ENCODE data around the gene KIF22. TPM values are rescaled to one million over a fixed set of nuclear protein-coding genes. Genes with fewer than 3 reads are reported as not detected.
"Not testable (repeated sequence)": the region's sequence is repeated elsewhere in the genome, so short reads cannot be mapped to it uniquely, and the experiment has no call there.

Gene KIF22
- total and polyA plus RNA-seq, 5 donors = 19.0 to 89.6 (median 48.2) TPM

GRCh38 chr16:29767062-29767461 lies 23.5 kb upstream of the KIF22 start:
- WGBS = 89% methylated on average over 3 of the region's 3 CpGs
- no peak overlapping the region for H3K4me3 ChIP-seq (ENCODE audit: low read length)

GRCh38 chr16:29769507-29769906 lies 21.0 kb upstream of the KIF22 start:
- H3K27ac ChIP-seq (ENCODE audit: low read length) = no peak overlapping the region
- H3K27me3 ChIP-seq (ENCODE audit: control insufficient read depth, insufficient read depth) = no peaks in the 10 kb centered on the region
- DNase-seq (no peak), ATAC-seq (no peak)
- H3K4me1 ChIP-seq (ENCODE audit: control insufficient read depth, insufficient read depth, low read length) = no peaks in the 10 kb centered on the region
- H3K9me3 ChIP-seq (ENCODE audit: control insufficient read depth, low read length) = no peaks in the 10 kb centered on the region
- intact Hi-C loops (cut with DNase I) = no loop called here
- H3K4me3 ChIP-seq (ENCODE audit: low read length) = no peak overlapping the region
- 82% methylated on average over 2 of the region's 2 CpGs for WGBS

More at GRCh38 chr16:29767062-29767461, 23.5 kb upstream of the KIF22 start:
- intact Hi-C loops (cut with DNase I) = no loop called here
- Histone ChIP-seq H3K4me1 (ENCODE audit: control insufficient read depth, insufficient read depth, low read length) (no peaks in the 10 kb centered on the region), H3K27me3 (ENCODE audit: control insufficient read depth, insufficient read depth) (no peaks in the 10 kb centered on the region), H3K9me3 (ENCODE audit: control insufficient read depth, low read length) (no peaks in the 10 kb centered on the region), H3K27ac (ENCODE audit: low read length) (no peak overlapping the region)
- DNase-seq = no peak
- no peak for ATAC-seq

DNA sequence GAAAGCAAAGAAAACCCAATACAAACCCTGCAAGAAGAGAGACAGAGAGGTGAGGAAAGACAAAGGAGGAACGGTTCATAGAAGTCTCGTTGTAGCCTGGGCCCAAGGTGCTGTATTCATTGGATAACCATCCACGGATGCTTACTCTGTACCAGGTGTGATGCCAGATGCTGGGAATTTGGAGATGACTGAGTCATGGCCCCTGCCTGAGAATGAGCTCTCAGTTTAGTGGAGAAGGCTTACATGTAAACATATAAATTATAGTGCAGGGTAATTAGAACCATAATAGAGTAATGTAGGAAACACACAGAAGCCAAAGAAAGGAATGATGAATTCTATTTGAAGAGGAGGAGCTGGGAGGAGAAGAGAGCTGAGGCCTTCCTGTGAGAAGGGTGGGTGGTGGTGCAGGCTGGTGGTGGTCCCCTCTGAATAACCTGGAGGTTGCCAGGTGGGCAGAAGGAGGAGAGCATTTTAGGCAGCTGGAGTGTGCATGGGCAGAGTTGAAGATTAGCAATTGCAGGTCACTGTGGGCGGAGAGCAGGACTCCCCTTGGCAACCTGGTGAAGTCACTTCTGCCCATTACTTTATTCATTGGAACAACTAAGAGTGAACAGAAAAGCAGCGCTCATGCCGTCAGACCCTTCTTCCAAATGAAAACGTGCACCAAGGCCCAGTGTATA lies 20.2 kb upstream of the KIF22 start:
- Histone ChIP-seq H3K27ac (ENCODE audit: low read length) (no peak overlapping the region), H3K9me3 (ENCODE audit: control insufficient read depth, low read length) (no peaks in the 10 kb centered on the region), H3K4me1 (ENCODE audit: control insufficient read depth, insufficient read depth, low read length) (no peaks in the 10 kb centered on the region), H3K27me3 (ENCODE audit: control insufficient read depth, insufficient read depth) (no peaks in the 10 kb centered on the region), H3K4me3 (ENCODE audit: low read length) (no peak overlapping the region)
- WGBS = 71% methylated on average over 7 of the region's 7 CpGs
- intact Hi-C loops (cut with DNase I) = no loop called here
- ATAC-seq = no peak
- DNase-seq = no peak

- WGBS = 82% methylated on average over 7 of the region's 7 CpGs
Observed at GRCh38 chr16:29772330-29772729, 18.2 kb upstream of the KIF22 start.

GRCh38 chr16:29774730-29775129 lies 15.8 kb upstream of the KIF22 start:
- no peaks in the 10 kb centered on the region for H3K27me3 ChIP-seq (ENCODE audit: control insufficient read depth, insufficient read depth)
- no peak for ATAC-seq
- no peaks in the 10 kb centered on the region for H3K4me1 ChIP-seq (ENCODE audit: control insufficient read depth, insufficient read depth, low read length)
- H3K27ac ChIP-seq (ENCODE audit: low read length) = no peak overlapping the region
- H3K4me3 ChIP-seq (ENCODE audit: low read length) = no peak overlapping the region
- WGBS = 86% methylated on average over 5 of the region's 5 CpGs
- DNase-seq = no peak
- H3K9me3 ChIP-seq (ENCODE audit: control insufficient read depth, low read length) = no peaks in the 10 kb centered on the region
- intact Hi-C loops (cut with DNase I) = no loop called here

More at GRCh38 chr16:29772330-29772729, 18.2 kb upstream of the KIF22 start:
- intact Hi-C loops (cut with DNase I); H3K27ac ChIP-seq (ENCODE audit: low read length); H3K9me3 ChIP-seq (ENCODE audit: control insufficient read depth, low read length); H3K4me1 ChIP-seq (ENCODE audit: control insufficient read depth, insufficient read depth, low read length); H3K27me3 ChIP-seq (ENCODE audit: control insufficient read depth, insufficient read depth); H3K4me3 ChIP-seq (ENCODE audit: low read length): not testable (repeated sequence)
- ATAC-seq = peak in 1 of 2 donors; percentile 62
- peak in 1 of 3 donors; percentile 70 for DNase-seq

DNA sequence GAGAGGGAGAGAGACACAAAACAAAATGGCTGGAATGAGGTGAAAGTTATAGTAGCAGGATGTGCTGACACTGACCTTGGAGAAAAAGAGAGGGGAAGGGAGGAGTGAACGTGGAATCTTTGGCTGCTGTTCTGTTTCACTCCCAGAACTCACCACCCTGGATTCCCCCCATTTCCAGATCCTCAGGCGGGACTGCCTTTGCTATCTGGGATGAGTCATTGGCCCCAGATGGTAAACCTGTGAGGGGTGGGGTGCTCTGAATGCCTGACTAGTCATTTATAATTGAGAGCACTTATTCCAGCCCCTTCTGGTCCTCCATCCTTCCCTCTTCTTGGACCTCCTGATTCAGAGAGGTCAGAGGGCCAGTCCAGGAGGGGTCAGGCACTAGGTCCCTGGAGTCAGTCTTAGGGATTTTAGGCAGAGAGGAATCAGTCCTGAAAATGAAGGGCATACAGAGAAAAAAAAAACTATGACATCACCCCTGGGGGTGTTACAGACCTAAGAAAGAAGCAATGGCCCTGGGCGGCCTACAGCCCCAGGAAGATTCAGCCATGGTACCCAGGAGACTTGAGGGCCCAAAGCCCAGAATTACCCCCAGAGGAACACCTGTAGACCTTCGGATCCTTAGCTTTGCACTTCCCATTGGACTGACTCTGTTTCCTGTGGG lies 14.7 kb upstream of the KIF22 start:
- intact Hi-C loops (cut with DNase I) = no loop called here

DNA sequence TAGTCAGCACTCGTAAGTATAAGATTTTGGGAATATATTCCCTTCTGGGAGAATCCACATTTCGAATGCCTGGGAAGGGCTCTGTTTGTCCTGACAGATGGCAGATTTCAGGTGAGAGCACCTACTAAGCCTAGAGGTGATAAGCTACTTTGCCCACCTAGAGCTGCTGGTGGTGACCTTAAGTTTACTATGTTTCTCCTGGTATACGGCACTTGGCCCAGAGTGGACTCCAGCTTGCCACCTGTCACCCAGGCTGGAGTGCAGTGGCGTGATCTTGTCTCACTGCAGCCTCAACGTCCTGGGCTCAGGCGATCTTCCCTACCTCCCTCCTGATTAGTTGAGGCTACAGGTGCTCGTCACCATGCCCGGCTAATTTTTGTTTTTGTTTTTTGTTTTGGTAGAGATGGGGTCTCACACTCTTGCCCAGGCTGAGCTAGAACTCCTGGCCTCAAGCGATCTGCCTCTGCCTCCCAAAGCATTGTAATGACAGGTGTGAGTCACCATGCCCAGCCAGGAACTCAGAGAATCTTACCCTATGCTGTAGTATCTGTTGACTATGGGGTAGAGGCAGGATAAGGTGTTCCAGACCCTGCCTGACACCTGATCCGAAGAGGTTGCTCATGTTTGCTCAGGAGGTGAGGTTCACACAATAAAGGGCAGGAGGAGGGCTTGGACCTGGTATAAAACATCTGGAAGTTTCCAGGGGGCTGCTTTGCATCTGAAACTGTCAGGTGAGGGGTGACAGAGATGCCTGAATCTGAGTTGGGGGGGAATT lies 12.8 kb upstream of the KIF22 start, which contains the start of gene ZG16:
Gene ZG16 (plus strand): TSS at position 681 of the 775 bp plus-strand sequence. CDS start 1,011 bp downstream, outside the sequence.
- DNase-seq (peak in 1 of 3 donors; percentile 5), ATAC-seq (no peak)
- Histone ChIP-seq H3K9me3 (ENCODE audit: control insufficient read depth, low read length) (no peaks in the 10 kb centered on the region), H3K4me1 (ENCODE audit: control insufficient read depth, insufficient read depth, low read length) (no peaks in the 10 kb centered on the region), H3K27ac (ENCODE audit: low read length) (no peak within 1 kb of the TSS), H3K4me3 (ENCODE audit: low read length) (no peak within 1 kb of the TSS), H3K27me3 (ENCODE audit: control insufficient read depth, insufficient read depth) (no peaks in the 10 kb centered on the region)
- WGBS = 72% methylated on average over 10 of the region's 10 CpGs
- intact Hi-C loops (cut with DNase I) = no loop called here

More for the DNA sequence above, 14.7 kb upstream of the KIF22 start:
- ATAC-seq (peak in 1 of 2 donors; percentile 20), DNase-seq (no peak)
- Histone ChIP-seq H3K4me1 (ENCODE audit: control insufficient read depth, insufficient read depth, low read length) (no peaks in the 10 kb centered on the region), H3K4me3 (ENCODE audit: low read length) (no peak overlapping the region), H3K27ac (ENCODE audit: low read length) (no peak overlapping the region), H3K9me3 (ENCODE audit: control insufficient read depth, low read length) (no peaks in the 10 kb centered on the region), H3K27me3 (ENCODE audit: control insufficient read depth, insufficient read depth) (no peaks in the 10 kb centered on the region)
- WGBS = 63% methylated on average over 4 of the region's 4 CpGs

DNA sequence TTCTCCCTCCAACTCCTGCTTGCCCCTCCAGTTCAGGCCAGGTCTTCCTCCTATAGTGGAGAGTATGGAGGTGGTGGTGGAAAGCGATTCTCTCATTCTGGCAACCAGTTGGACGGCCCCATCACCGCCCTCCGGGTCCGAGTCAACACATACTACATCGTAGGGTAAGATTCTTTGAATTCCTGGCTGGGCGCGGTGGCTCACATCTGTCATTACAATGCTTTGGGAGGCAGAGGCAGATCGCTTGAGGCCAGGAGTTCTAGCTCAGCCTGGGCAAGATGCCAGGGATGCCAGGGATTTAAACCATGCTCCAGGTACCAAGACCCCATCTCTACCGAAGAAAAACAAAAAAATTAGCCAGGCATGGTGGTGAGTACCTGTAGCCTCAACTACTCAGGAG lies 11.1 kb upstream of the KIF22 start:
- H3K27me3 ChIP-seq (ENCODE audit: control insufficient read depth, insufficient read depth) = no peaks in the 10 kb centered on the region
- H3K4me3 ChIP-seq (ENCODE audit: low read length) = no peak overlapping the region
- ATAC-seq (no peak), DNase-seq (peak in 1 of 3 donors; percentile 17)
- H3K27ac ChIP-seq (ENCODE audit: low read length) = no peak overlapping the region
- no peaks in the 10 kb centered on the region for H3K9me3 ChIP-seq (ENCODE audit: control insufficient read depth, low read length)
- no peaks in the 10 kb centered on the region for H3K4me1 ChIP-seq (ENCODE audit: control insufficient read depth, insufficient read depth, low read length)
- intact Hi-C loops (cut with DNase I) = no loop called here
- 56% methylated on average over 10 of the region's 10 CpGs for WGBS

- intact Hi-C loops (cut with DNase I); H3K4me1 ChIP-seq (ENCODE audit: control insufficient read depth, insufficient read depth, low read length); ATAC-seq; H3K4me3 ChIP-seq (ENCODE audit: low read length); H3K9me3 ChIP-seq (ENCODE audit: control insufficient read depth, low read length); H3K27me3 ChIP-seq (ENCODE audit: control insufficient read depth, insufficient read depth); H3K27ac ChIP-seq (ENCODE audit: low read length); DNase-seq: not testable (repeated sequence)
- WGBS = 76% methylated on average over 13 of the region's 13 CpGs
Observed at GRCh38 chr16:29783094-29783953, 7.2 kb upstream of the KIF22 start.

GRCh38 chr16:29784157-29784556 lies 6.4 kb upstream of the KIF22 start:
- DNase-seq = no peak
- intact Hi-C loops (cut with DNase I) = no loop called here
- WGBS = 92% methylated on average over 2 of the region's 2 CpGs
- no peak for ATAC-seq
- Histone ChIP-seq H3K27ac (ENCODE audit: low read length) (no peak overlapping the region), H3K27me3 (ENCODE audit: control insufficient read depth, insufficient read depth) (no peaks in the 10 kb centered on the region), H3K4me1 (ENCODE audit: control insufficient read depth, insufficient read depth, low read length) (no peaks in the 10 kb centered on the region), H3K9me3 (ENCODE audit: control insufficient read depth, low read length) (no peaks in the 10 kb centered on the region), H3K4me3 (ENCODE audit: low read length) (no peak overlapping the region)

All from right cardiac atrium (tissue), 5 donors.